GM12801 (cell line): ENCODE measurements around the gene REPIN1.

Experiments
- CTCF ChIP-seq: IDR thresholded peaks from one replicate; pipeline ENCODE4 v1.5.1; 2011; ENCODE audit warnings: control low read depth; ENCODE audit not compliant: insufficient read length; ENCODE audit errors: extremely low read depth

The REPIN1 gene

GRCh38 chr7:150421831-150422230 lies 53.2 kb downstream of the REPIN1 start:
- TF ChIP-seq CTCF, result no peak
